ENCODE measurements around the gene FOXC1.
A peak's percentile ranks its signal among the peaks of the same experiment; 100 is the strongest.

FOXC1 gene

GRCh38 chr6:1584996-1585668 is 24.6 kb upstream of the FOXC1 start:
- DNase-seq (ENCODE audit: low spot score), result no peak

DNA sequence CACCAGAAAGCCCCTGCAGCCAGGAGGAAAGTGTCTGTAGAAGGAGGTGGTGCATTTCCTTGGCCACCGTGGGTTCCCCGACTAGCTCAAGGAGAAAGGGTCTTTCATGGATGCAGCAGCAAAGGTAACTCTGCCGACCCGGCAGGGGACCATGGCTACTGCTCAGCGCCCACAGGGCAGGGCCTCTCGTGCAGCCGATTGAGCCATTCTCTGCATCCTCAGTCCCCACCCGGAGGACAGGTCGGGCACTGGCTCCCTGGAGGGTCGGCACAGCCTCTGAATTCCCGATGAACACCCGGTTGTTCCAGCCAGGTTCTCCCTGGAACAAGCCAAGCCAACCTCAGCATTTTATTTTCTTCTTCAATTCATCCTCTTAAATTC is 24.1 kb upstream of the FOXC1 start:
- DNase-seq (ENCODE audit: low spot score), result no peak

- no peak for DNase-seq (ENCODE audit: low spot score)
Observed at GRCh38 chr6:1586256-1586655, 23.5 kb upstream of the FOXC1 start.

- DNase-seq (ENCODE audit: low spot score), result no peak
Observed at GRCh38 chr6:1586861-1587450, 22.8 kb upstream of the FOXC1 start.

GRCh38 chr6:1587546-1587945 is 22.2 kb upstream of the FOXC1 start:
- no peak for DNase-seq (ENCODE audit: low spot score)

GRCh38 chr6:1587977-1588376 is 21.7 kb upstream of the FOXC1 start:
- DNase-seq (ENCODE audit: low spot score), result no peak

DNA sequence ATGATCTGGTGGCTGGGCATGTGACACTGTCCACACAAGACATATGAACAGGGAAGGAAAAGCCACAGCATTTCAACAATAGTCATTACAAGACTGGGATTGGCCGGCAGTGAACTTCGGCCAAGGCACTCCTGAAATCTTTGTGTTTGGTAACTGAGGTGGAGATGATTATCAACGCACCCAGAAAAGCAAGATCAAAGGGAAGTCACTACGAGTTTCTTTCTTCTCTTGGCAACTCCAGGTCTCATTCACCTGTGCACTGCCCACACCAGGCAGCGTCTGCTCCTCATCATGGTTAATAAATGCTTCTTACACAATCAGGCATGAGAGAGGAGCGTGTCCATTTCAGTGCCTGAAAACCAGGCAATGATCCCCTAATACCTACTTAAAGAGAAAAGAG is 20.5 kb upstream of the FOXC1 start:
- DNase-seq (ENCODE audit: low spot score), result no peak

DNA sequence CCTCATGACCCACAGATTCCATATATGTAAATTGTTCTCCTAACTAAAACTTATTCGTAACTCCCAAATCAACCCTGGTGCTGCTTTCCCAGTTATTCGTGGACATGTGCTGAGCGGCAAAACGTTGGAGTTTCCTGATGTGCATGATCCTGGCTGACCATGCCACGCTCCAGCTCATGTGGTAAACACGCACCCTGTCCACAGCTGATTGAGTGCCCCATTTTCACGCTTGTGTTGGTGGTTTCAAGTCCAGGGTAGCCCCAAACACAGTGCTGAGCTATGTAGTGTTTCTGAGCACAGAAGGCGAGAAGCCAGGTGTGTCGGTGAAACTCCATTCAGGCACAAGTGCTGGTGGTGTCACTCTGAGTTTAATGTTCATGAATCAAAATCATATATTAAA is 19.1 kb upstream of the FOXC1 start:
- DNase-seq (ENCODE audit: low spot score), result no peak

DNA sequence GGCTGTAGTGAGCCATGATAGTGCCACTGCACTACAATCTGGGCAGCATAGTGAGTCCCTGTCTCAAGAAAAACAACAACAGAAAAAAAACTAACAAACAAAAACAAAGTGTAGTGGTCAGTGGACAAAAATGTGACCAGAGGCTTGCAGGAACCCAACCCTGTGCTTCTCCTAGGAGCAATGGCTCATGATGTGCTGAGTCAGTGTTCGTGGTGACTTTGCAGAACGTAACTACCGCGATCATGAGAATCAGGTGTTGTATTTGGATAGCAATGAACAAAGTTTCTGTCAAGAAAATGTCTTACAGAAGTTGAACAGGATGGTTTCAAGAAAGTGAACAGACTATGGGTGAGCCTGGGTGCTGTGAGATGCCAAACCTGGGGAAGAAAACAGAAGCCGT is 18.5 kb upstream of the FOXC1 start:
- no peak for DNase-seq (ENCODE audit: low spot score)

GRCh38 chr6:1591926-1592325 is 17.8 kb upstream of the FOXC1 start:
- no peak for DNase-seq (ENCODE audit: low spot score)

- no peak for DNase-seq (ENCODE audit: low spot score)
Observed at GRCh38 chr6:1592852-1593251, 16.9 kb upstream of the FOXC1 start.

DNA sequence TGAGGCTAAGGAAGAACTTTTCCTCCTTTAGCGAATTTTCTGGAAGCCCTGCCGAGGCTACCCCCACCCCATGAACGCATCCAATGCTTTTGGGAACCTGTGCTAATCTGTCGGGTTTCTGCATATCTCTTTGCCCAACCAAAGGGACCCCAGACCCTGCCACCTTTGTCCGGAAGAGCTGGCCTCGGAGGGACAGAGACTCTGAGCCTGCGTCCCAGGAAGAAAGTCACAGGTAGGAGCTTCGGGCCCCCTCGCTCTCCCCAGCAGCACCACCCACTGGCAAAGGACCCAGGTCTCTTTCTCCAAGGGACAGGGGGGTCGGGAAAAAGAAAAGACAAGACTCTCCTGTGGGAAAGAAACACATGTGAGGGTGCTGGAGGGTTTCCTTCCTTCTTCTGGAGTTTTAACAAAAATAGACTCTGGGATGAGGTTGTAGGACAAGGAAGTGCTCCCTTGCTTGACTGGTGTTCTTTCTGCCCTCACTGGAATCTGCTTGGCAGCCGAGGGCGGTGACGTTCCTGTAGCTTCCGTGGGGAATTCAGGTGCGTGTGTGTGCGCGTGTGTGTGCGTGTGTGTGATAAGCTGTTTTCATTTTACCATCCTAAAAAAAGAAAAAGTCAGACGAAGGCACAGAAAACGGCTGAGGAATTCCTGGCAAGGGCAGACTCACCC is 16.3 kb upstream of the FOXC1 start:
- no peak for DNase-seq (ENCODE audit: low spot score)

- DNase-seq (ENCODE audit: low spot score), result no peak
Observed at GRCh38 chr6:1593958-1594314, 15.8 kb upstream of the FOXC1 start.

GRCh38 chr6:1594445-1595200 is 15.1 kb upstream of the FOXC1 start:
- DNase-seq (ENCODE audit: low spot score), result no peak

DNA sequence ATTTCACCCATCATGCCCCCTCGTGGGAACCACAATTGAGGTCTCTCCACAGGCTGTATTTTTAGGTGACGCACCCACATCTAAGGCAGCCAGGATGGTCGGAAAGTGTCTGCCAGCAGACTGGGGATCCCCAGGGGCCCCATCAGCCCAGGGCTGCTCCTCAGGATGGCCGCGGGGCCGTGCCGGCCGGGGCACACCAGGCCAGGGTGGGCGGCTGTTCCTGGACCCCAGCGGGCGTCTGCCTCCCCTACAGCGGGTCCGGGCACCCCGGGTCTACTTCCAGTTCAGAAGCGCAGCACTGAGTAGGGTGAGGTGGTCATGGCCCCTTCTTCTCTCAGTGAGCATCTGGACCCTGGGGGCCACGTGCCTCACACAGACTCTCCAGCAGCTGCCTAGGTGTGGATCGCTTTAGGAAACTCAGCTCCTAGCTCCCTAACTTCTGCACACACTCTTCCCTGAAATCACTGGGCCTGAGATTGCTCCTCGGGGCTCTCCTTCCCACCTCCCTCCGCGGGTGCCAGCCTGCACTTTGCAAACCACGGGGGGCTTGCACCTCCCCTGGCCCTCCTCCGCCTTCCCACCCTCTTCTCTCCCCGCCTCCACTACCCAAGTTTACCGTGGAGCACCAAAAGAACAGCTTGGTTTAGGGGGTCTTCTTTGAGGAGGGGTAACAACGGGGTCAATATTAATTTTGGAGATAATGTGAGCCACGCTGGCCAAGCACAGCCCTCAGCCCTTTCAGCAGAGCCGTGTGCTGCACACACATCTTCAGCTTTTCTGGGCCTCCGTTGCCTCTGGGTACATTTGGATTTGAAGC is 14.2 kb upstream of the FOXC1 start:
- no peak for DNase-seq (ENCODE audit: low spot score)

- DNase-seq (ENCODE audit: low spot score), result peak; percentile 57
Observed at GRCh38 chr6:1596088-1596852, 13.4 kb upstream of the FOXC1 start.

DNA sequence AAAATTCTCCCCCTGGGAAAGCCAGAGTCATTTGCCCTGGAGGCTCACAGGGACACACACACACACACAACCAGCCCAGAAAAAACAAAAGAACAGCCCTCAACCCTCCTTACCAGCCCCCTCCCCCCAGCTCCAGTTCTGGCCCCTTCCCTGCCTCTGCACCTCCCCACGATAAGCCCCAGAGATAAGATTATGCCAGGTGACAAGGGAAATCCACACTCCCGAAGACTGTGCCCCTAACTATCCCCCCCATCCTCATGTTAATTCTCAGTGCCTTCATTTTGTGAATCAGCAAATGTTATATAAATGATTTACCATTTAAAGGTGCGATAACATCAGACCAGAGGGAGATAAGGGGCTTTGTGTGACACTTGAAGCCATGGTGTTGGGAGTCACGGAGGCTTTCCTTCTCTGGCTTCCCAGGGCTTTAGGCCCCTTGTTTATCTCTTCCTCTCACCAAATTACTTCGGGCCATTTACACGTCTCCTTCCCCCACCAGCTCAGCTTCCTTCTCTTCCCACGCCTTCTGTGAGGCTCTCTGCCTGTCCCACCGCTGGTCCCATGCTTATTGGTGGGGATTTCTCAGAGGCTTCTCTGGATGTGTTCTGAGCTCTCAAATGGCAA is 12.5 kb upstream of the FOXC1 start:
- DNase-seq (ENCODE audit: low spot score), result no peak

DNA sequence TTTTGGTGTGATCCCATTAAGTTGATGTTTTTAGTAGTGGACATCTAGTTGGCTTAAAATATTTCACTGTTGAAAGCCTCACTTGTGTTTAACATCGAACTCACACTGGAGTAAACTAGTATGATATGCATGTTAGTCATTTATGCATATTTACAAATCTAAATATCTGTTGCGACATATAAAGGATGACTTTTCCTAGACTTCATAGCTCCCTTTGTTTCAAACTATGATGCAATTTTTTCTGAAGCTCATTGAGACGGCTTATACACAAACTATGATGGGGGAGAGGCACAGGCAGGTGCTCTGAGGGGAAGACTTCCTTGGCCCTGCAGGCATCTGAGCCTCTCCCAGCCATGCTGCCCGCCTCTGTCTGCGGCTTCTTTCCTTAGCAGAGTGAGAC is 11.8 kb upstream of the FOXC1 start:
- DNase-seq (ENCODE audit: low spot score), result peak; percentile 36

- DNase-seq (ENCODE audit: low spot score), result no peak
Observed at GRCh38 chr6:1598433-1598832, 11.3 kb upstream of the FOXC1 start.

GRCh38 chr6:1598886-1599285 is 10.8 kb upstream of the FOXC1 start:
- DNase-seq (ENCODE audit: low spot score), result no peak

DNA sequence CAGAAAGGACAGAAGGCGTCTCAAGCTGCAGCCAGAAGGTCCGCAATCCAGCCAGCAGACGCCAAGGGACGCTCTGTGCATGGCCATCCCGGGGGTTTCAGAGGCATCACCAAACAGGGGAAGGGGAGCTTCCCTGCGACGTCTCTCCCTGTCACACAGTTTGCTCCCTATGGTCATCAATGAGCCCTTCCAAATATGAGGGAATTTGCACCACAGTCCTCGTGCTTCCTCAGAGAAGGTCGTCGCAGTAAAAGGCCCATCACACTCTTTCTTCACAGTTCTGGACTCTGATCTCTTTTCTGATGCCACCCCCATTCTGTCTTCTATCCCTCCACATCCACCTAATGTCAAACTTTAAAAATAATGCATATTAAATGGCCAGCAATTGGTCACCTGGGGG is 10.2 kb upstream of the FOXC1 start:
- no peak for DNase-seq (ENCODE audit: low spot score)

Measured in RKO (cell line).